Heart right ventricle (tissue), 16 donors: ENCODE results near the gene PLCB4. TPM values are rescaled to one million over a fixed set of nuclear protein-coding genes. Genes with fewer than 3 reads are reported as not detected.
A peak's percentile ranks its signal among the peaks of the same experiment; 100 is the strongest.

Source experiments
- ATAC-seq, 8 donors: fragments of 200-7000 bp; cut with Tn5 transposase; one replicate each; pipeline ENCODE4 v1.9.1; 2020; ENCODE audit warnings: mild to moderate bottlenecking in 8 of 8, moderate library complexity in 8 of 8, moderate number of reproducible peaks in 1 of 8
- DNase-seq, 2 donors: peaks; one replicate each; pipeline ENCODE4 v3.0.0-alpha.2; 2020
- H3K27ac ChIP-seq, 10 donors: fragments of 200-600 bp; sonication (generic) in 2 of 10; one replicate each; pipeline versions ENCODE4 v1.5.0 to v1.8.0; 2020 to 2022; ENCODE audit warnings: mild to moderate bottlenecking in 3 of 10
- H3K27me3 ChIP-seq, 7 donors: fragments of 200-600 bp; one replicate each; pipeline ENCODE4 v1.8.0; 2021 to 2022; ENCODE audit warnings: mild to moderate bottlenecking in 2 of 7
- H3K36me3 ChIP-seq, 9 donors: fragments of 200-600 bp; sonication (generic) in 1 of 9; one replicate each; pipeline versions ENCODE4 v1.5.0 to v1.8.0; 2020 to 2022; ENCODE audit warnings: mild to moderate bottlenecking in 2 of 9
- H3K4me1 ChIP-seq, 9 donors: fragments of 200-600 bp; sonication (generic) in 1 of 9; one replicate each; pipeline versions ENCODE4 v1.5.0 to v1.8.0; 2020 to 2022; ENCODE audit warnings: mild to moderate bottlenecking in 4 of 9
- H3K4me3 ChIP-seq, 10 donors: fragments of 200-600 bp; sonication (generic) in 2 of 10; one replicate each; pipeline versions ENCODE4 v1.5.0 to v1.8.0; 2020 to 2022; ENCODE audit warnings: mild to moderate bottlenecking in 7 of 10, moderate library complexity in 2 of 10
- H3K9me3 ChIP-seq, 11 donors: fragments of 200-600 bp in 10 of 11; sonication (generic) in 2 of 11; one replicate each; pipeline versions ENCODE4 v1.5.0 to v1.8.0; 2013 to 2022; ENCODE audit warnings: mild to moderate bottlenecking in 2 of 11, control low read depth in 1 of 11, moderate library complexity in 1 of 11
- WGBS, 2 donors: extraction: QIAGEN DNeasy Blood & Tissue Kit; methylation state at CpG; one replicate each; pipeline ENCODE4 v1.1.7; 2013; ENCODE audit warnings: inconsistent platforms in 1 of 2; 5-methylcytosine and 5-hydroxymethylcytosine counted together
- intact Hi-C, 10 donors: fragments of 100-400 bp; cut with DNase I; formaldehyde crosslinking; loops; one replicate each; pipeline versions ENCODE4 v1.11.1 to v1.14.2; 2022
- long read RNA-seq, 3 donors: library from polyadenylated mRNA; unstranded; transcript quantifications; one replicate each; pipeline ENCODE4 v2.0.0, GENCODE V29; 2020 to 2021
- polyA plus RNA-seq, 2 donors: library from polyadenylated mRNA; stranded (reverse); fragments of 200-250 nt; gene quantifications; one replicate each; pipeline ENCODE4 v1.2.3, GENCODE V29; 2013
- total RNA-seq, 10 donors: library from RNA; stranded (reverse); fragmentation: NEBNext Ultra II Directional in 3 of 10; extraction: Animal tissue kit (Norgen Biotek cat#: 25700) in 3 of 10; gene quantifications; one replicate each; pipeline versions ENCODE4 v1.2.1 to v1.2.4, GENCODE V29; 2021 to 2023
- TF ChIP-seq, protein P1 (sequence below), 9 donors: fragments of 200-600 bp; sonication (generic) in 2 of 9; IDR thresholded peaks; one replicate each; pipeline versions ENCODE4 v1.5.0 to v1.8.0; 2021 to 2022; ENCODE audit warnings: antibody characterized with exemption in 9 of 9, mild to moderate bottlenecking in 5 of 9, moderate library complexity in 1 of 9
- donor health status: Arrhythmogenic right ventricular cardiomyopathy.
- donor health status: ischemic (EF 13 %, LVEDD 7.1; RV severe dilation, severe dysfunction).
- donor health status: healthy with polysubstance abuse.
- donor health status: DM: no; HTN: yes; CAD: no.
- donor health status: DM: no; HTN: no; CAD: no.
- donor health status: ischemic (EF 25% LVEDD 6.9; RV normal size, moderate dysfunction).
- donor health status: ischemic (EF 25% LVEDD 5.7; RV mildly dilated, moderate dysfunction).
- donor health status: healthy.
- donor health status: DM: yes; HTN: yes; CAD: no.
- donor health status: Ischemic cardiomyopathy.
- donor health status: ischemic (EF 35%, LVEDD 5.7; RV mildly dilated, moderate dysfunction).
- donor health status: nonischemic (EF 11% LVEDD 7.7; RV severe dilation, severe dysfunction).
- donor health status: DM: yes; HTN: yes; CAD: no.
- donor health status: PGD.
- donor health status: ischemic (EF 29% LVEDD 5.4; RV normal size, mild dysfunction).
- donor health status: nonischemic (EF 23%, LVEDD 6.1; RV moderate dilation, normal function).

The PLCB4 gene
- total RNA-seq (10 to 100 TPM; 16.2 to 33.3 (median 29.4) TPM), polyA plus RNA-seq (10 to 100 TPM in 1 of 2 donors, 1 to 10 TPM in 1; 3.6 to 14.3 TPM)
- long read RNA-seq, donor 1, partial matches to known transcripts = 15 of 31 reads
- long read RNA-seq, donor 1, other reads (novel, unspliced or antisense) = 16 of 31 reads
- long read RNA-seq, donor 2, partial matches to known transcripts = 22 of 45 reads
- long read RNA-seq, donor 2, other reads (novel, unspliced or antisense) = 23 of 45 reads
- long read RNA-seq, donor 3, partial matches to known transcripts = 6 of 17 reads
- long read RNA-seq, donor 3, other reads (novel, unspliced or antisense) = 11 of 17 reads

DNA sequence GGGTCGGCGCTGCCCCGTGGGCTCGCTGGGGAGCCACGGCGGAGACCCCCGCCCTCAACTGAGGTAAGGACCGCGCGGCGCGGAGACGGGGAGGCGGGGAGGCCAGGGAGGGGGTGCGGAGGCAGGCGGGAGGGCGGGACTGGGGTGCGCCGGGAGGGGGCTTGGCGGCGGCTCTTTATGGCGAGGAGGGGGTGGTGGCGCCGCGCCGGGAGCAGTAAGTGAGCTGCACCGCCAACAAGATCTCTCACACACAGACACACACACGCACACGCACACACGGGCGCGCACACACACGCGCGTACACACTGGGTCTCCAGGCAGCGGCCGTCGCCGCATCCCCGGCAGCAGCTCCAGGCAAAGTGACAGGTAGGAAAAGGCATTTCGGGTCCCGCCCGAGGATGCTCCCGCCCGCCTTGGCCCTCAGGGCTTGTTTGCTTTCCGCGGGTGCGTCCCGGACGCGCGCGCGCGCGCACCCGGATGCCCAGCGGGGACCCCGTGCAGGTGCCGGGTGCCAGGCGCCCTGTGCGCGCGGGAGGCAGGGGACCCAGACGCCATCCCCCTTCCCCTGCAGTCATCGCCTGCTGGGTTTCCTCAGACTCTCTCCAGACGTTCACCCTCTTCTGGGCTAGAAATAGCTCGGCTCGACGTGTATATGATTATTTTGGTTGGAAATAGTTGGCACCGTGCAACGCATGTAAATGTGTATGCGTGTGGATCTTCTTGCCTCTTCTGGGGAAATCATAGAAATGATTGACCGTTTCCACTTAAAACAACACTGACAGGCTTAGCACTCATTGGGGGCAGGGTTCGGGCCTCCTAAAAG, at the start of gene PLCB4:
Gene PLCB4 (plus strand): TSS at position 247 of the 823 bp plus-strand sequence. CDS start 238,728 bp downstream, outside the sequence.
- peak; percentile 18 to 69 (median 48) for ATAC-seq
- peaks cover 2 to 55% (median 38%) of the 10 kb centered on the region in 9 donors for H3K4me1 ChIP-seq
- TF ChIP-seq, protein P1, sequence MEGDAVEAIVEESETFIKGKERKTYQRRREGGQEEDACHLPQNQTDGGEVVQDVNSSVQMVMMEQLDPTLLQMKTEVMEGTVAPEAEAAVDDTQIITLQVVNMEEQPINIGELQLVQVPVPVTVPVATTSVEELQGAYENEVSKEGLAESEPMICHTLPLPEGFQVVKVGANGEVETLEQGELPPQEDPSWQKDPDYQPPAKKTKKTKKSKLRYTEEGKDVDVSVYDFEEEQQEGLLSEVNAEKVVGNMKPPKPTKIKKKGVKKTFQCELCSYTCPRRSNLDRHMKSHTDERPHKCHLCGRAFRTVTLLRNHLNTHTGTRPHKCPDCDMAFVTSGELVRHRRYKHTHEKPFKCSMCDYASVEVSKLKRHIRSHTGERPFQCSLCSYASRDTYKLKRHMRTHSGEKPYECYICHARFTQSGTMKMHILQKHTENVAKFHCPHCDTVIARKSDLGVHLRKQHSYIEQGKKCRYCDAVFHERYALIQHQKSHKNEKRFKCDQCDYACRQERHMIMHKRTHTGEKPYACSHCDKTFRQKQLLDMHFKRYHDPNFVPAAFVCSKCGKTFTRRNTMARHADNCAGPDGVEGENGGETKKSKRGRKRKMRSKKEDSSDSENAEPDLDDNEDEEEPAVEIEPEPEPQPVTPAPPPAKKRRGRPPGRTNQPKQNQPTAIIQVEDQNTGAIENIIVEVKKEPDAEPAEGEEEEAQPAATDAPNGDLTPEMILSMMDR (IDR thresholded peaks at IDR 0.05) = no peak
- H3K27ac ChIP-seq = peak within 1 kb of the TSS; percentile 80 to 99 (median 94)
- WGBS, 2 donors = 1% methylated on average over 62 to 75 of the region's 75 CpGs
- H3K4me3 ChIP-seq = peak within 1 kb of the TSS; percentile 70 to 97 (median 91)
- DNase-seq = peak; percentile 51 to 52
- H3K9me3 ChIP-seq = no peaks in the 10 kb centered on the region
- H3K36me3 ChIP-seq = no peaks in the 10 kb centered on the region
- intact Hi-C loops = loop anchor here in 5 of 10 donors (5.0 to 10.0 kb wide), 7 partner anchors 134 to 288 kb away; no protein-coding TSS in a partner anchor
- H3K27me3 ChIP-seq = peaks cover 0 to 25% (median 0%) of the 10 kb centered on the region in 7 donors

- no peak overlapping the region for H3K4me3 ChIP-seq
- peaks cover 0 to 11% (median 0%) of the 10 kb centered on the region in 9 donors for H3K4me1 ChIP-seq
- H3K27me3 ChIP-seq = no peaks in the 10 kb centered on the region
- no peak for ATAC-seq
- H3K27ac ChIP-seq = no peak overlapping the region
- TF ChIP-seq, protein P1 (IDR thresholded peaks at IDR 0.05) = no peak
- DNase-seq = no peak
- H3K36me3 ChIP-seq = no peaks in the 10 kb centered on the region
- intact Hi-C loops = no loop called here
- no peaks in the 10 kb centered on the region for H3K9me3 ChIP-seq
Observed at GRCh38 chr20:9019833-9020232, 49.1 kb upstream of the PLCB4 start.

- Histone ChIP-seq H3K27ac (no peak overlapping the region), H3K4me1 (peaks cover 0 to 11% (median 0%) of the 10 kb centered on the region in 9 donors), H3K9me3 (no peaks in the 10 kb centered on the region), H3K36me3 (no peaks in the 10 kb centered on the region), H3K27me3 (no peaks in the 10 kb centered on the region), H3K4me3 (no peak overlapping the region)
- ATAC-seq (peak in 1 of 8 donors; percentile 41), DNase-seq (no peak)
- 67 to 80% methylated on average over 3 of the region's 3 CpGs for WGBS, 2 donors
- intact Hi-C loops = no loop called here
- TF ChIP-seq, protein P1 (IDR thresholded peaks at IDR 0.05) = no peak
Observed at GRCh38 chr20:9021216-9021615, 47.7 kb upstream of the PLCB4 start.

- intact Hi-C loops = no loop called here
Observed at GRCh38 chr20:9021699-9022098, 47.2 kb upstream of the PLCB4 start.

More at GRCh38 chr20:9021699-9022098, 47.2 kb upstream of the PLCB4 start:
- TF ChIP-seq, protein P1 (IDR thresholded peaks at IDR 0.05) = no peak
- no peaks in the 10 kb centered on the region for H3K36me3 ChIP-seq
- WGBS, 2 donors = 74 to 75% methylated on average over 2 of the region's 2 CpGs
- H3K4me3 ChIP-seq = no peak overlapping the region
- DNase-seq = peak in 1 of 2 donors; percentile 15
- peaks cover 0 to 11% (median 0%) of the 10 kb centered on the region in 9 donors for H3K4me1 ChIP-seq
- peak overlapping the region in 1 of 10 donors; percentile 66 for H3K27ac ChIP-seq
- ATAC-seq = peak in 7 of 8 donors; percentile 53 to 79 (median 75)
- H3K9me3 ChIP-seq = no peaks in the 10 kb centered on the region
- no peaks in the 10 kb centered on the region for H3K27me3 ChIP-seq
